H1 (cell line): Measurements from ENCODE around the gene BFSP2. TPM values are rescaled to one million over a fixed set of nuclear protein-coding genes. Genes with fewer than 3 reads are reported as not detected.

Source experiments
- CTCF ChIA-PET: fragments of 300-600 bp; sonication (Branson Sonifier 250); formaldehyde crosslinking; loops from one replicate; lab custom pipeline; 2021; ENCODE audit not compliant: partially characterized antibody; lab: Charles Lee
- POLR2A ChIA-PET: fragments of 300-600 bp; sonication (Branson Sonifier 250); formaldehyde crosslinking; loops from one replicate; lab custom pipeline; 2021; ENCODE audit warnings: inconsistent platforms; ENCODE audit not compliant: partially characterized antibody; lab: Charles Lee
- DNase-seq, 2 experiments: peaks; one replicate each; pipeline versions ENCODE4 v3.0.0 to v3.0.0-alpha.2; 2010 to 2022; ENCODE audit warnings: low spot score in 2 of 2, low read depth in 1 of 2, mixed read lengths in 1 of 2
- FAIRE-seq: peaks from 2 replicates; lab custom pipeline; 2011; peaks lifted over from hg19 to GRCh38; lab: Jason Lieb, UNC
- H2AFZ ChIP-seq: 2 replicates; pipeline ENCODE4 v1.8.1; 2012; ENCODE audit warnings: low read length, inconsistent platforms
- H2AK5ac ChIP-seq: 2 replicates; pipeline ENCODE4 v1.6.1; 2013; ENCODE audit warnings: low read depth, low read length
- H2BK120ac ChIP-seq: replicated peaks from 2 replicates; pipeline ENCODE3; 2013; ENCODE audit warnings: low read depth, low read length, inconsistent platforms
- H2BK12ac ChIP-seq: 2 replicates; pipeline ENCODE4 v1.6.1; 2013; ENCODE audit warnings: low read depth, low read length
- H2BK15ac ChIP-seq: 2 replicates; pipeline ENCODE4 v1.6.1; 2013; ENCODE audit warnings: low read length
- H2BK20ac ChIP-seq: 2 replicates; pipeline ENCODE4 v1.6.1; 2013; ENCODE audit warnings: low read length
- H2BK5ac ChIP-seq: 2 replicates; pipeline ENCODE4 v1.6.1; 2013; ENCODE audit warnings: low read depth, low read length
- H3K14ac ChIP-seq: 2 replicates; pipeline ENCODE4 v1.6.1; 2013; ENCODE audit warnings: inconsistent platforms; ENCODE audit not compliant: insufficient read length
- H3K18ac ChIP-seq: 2 replicates; pipeline ENCODE4 v1.6.1; 2013; ENCODE audit warnings: low read length; ENCODE audit errors: extremely low read depth
- H3K23ac ChIP-seq: 2 replicates; pipeline ENCODE4 v1.6.1; 2013; ENCODE audit warnings: inconsistent platforms; ENCODE audit not compliant: insufficient read length
- H3K23me2 ChIP-seq: 2 replicates; pipeline ENCODE4 v1.6.1; 2013; ENCODE audit warnings: low read depth, low read length
- H3K27ac ChIP-seq: 2 replicates; pipeline ENCODE4 v1.6.1; 2011; ENCODE audit warnings: low read depth, low read length, inconsistent platforms
- H3K27me3 ChIP-seq, 4 experiments: replicated peaks in 1 of 4; 1 replicate in 1 of 4; 2 replicates in 3 of 4; pipeline versions ENCODE4 v1.6.1 to v1.8.1; 2011 to 2013; ENCODE audit warnings: low read length in 3 of 4, mild to moderate bottlenecking in 3 of 4, inconsistent platforms in 2 of 4, mixed read lengths in 2 of 4, moderate library complexity in 1 of 4; ENCODE audit not compliant: control insufficient read depth in 3 of 4, insufficient read depth in 3 of 4; ENCODE audit errors: extremely low read depth in 1 of 4
- H3K36me3 ChIP-seq, 4 experiments: 2 replicates each; pipeline versions ENCODE4 v1.6.1 to v1.8.1; 2011 to 2013; ENCODE audit warnings: mild to moderate bottlenecking in 4 of 4, low read length in 3 of 4, moderate library complexity in 2 of 4, control low read depth in 1 of 4, inconsistent platforms in 1 of 4; ENCODE audit not compliant: insufficient read depth in 4 of 4, control insufficient read depth in 2 of 4
- H3K4ac ChIP-seq: replicated peaks from 2 replicates; pipeline ENCODE3; 2013; ENCODE audit warnings: low read length, low read depth, mixed read lengths, inconsistent platforms; ENCODE audit not compliant: insufficient read length
- H3K4me1 ChIP-seq, 4 experiments: replicated peaks in 1 of 4; 1 replicate in 1 of 4; 2 replicates in 3 of 4; pipeline versions ENCODE4 v1.6.1 to v1.8.1; 2011 to 2013; ENCODE audit warnings: low read length in 3 of 4, inconsistent platforms in 2 of 4, mixed read lengths in 1 of 4; ENCODE audit not compliant: insufficient read depth in 4 of 4, control insufficient read depth in 3 of 4
- H3K4me2 ChIP-seq, 2 experiments: 2 replicates each; pipeline versions ENCODE4 v1.6.1 to v1.8.1; 2011 to 2013; ENCODE audit warnings: low read depth in 2 of 2, low read length in 2 of 2, control low read depth in 1 of 2, inconsistent platforms in 1 of 2, mild to moderate bottlenecking in 1 of 2; ENCODE audit not compliant: insufficient read depth in 1 of 2
- H3K4me3 ChIP-seq, 4 experiments: fragments of 200-600, 300-600 bp in 1 of 4; sonication (generic), shearing (Covaris generic), sonication (Bioruptor Twin) in 1 of 4; 2 replicates each; pipeline versions ENCODE4 v1.5.1 to v1.8.1; 2011 to 2016; ENCODE audit warnings: low read length in 4 of 4, low read depth in 3 of 4, control low read depth in 2 of 4, inconsistent platforms in 2 of 4, mild to moderate bottlenecking in 2 of 4, mixed read lengths in 1 of 4, moderate library complexity in 1 of 4; ENCODE audit not compliant: insufficient read depth in 2 of 4; ENCODE audit errors: extremely low read depth in 1 of 4
- H3K56ac ChIP-seq: replicated peaks from 2 replicates; pipeline ENCODE3; 2013; ENCODE audit warnings: low read depth, mild to moderate bottlenecking, mixed read lengths, low read length, inconsistent platforms; ENCODE audit not compliant: insufficient read length
- H3K79me1 ChIP-seq: 2 replicates; pipeline ENCODE4 v1.6.1; 2013; ENCODE audit warnings: low read depth, low read length, control low read depth
- H3K79me2 ChIP-seq, 2 experiments: 2 replicates each; pipeline versions ENCODE4 v1.6.1 to v1.8.1; 2012 to 2013; ENCODE audit warnings: low read length in 2 of 2, mild to moderate bottlenecking in 2 of 2, inconsistent platforms in 1 of 2; ENCODE audit not compliant: insufficient read depth in 2 of 2, control insufficient read depth in 1 of 2
- H3K9ac ChIP-seq, 4 experiments: replicated peaks in 1 of 4; 1 replicate in 1 of 4; 2 replicates in 3 of 4; pipeline versions ENCODE4 v1.6.1 to v1.8.1; 2011 to 2013; ENCODE audit warnings: low read depth in 3 of 4, low read length in 3 of 4, control low read depth in 2 of 4, mild to moderate bottlenecking in 2 of 4, moderate library complexity in 2 of 4, inconsistent platforms in 1 of 4; ENCODE audit errors: extremely low read depth in 1 of 4
- H3K9me3 ChIP-seq, 2 experiments: 2 replicates each; pipeline versions ENCODE4 v1.6.1 to v1.8.1; 2012 to 2013; ENCODE audit warnings: mild to moderate bottlenecking in 2 of 2, moderate library complexity in 2 of 2, control low read depth in 1 of 2, inconsistent platforms in 1 of 2, low read depth in 1 of 2, low read length in 1 of 2, mixed read lengths in 1 of 2; ENCODE audit not compliant: insufficient read depth in 2 of 2
- H4K20me1 ChIP-seq, 2 experiments: replicated peaks in 1 of 2; 2 replicates each; pipeline versions ENCODE3 to v1.8.1; 2011 to 2013; ENCODE audit warnings: inconsistent platforms in 2 of 2, low read length in 2 of 2, mild to moderate bottlenecking in 1 of 2; ENCODE audit not compliant: insufficient read depth in 2 of 2, control insufficient read depth in 1 of 2
- H4K5ac ChIP-seq: 2 replicates; pipeline ENCODE4 v1.6.1; 2013; ENCODE audit warnings: low read length, low read depth, mixed read lengths, inconsistent platforms; ENCODE audit not compliant: insufficient read length
- H4K8ac ChIP-seq: 2 replicates; pipeline ENCODE4 v1.8.0; 2013; ENCODE audit warnings: mild to moderate bottlenecking, moderate library complexity, low read length, inconsistent platforms; ENCODE audit not compliant: insufficient read depth; ENCODE audit errors: extremely low read depth
- H4K91ac ChIP-seq: replicated peaks from 2 replicates; pipeline ENCODE3; 2013; ENCODE audit warnings: low read length, mixed read lengths, inconsistent platforms; ENCODE audit not compliant: insufficient read length
- ASH2L ChIP-seq: fragments of 200-600, 300-600 bp; sonication (generic); IDR thresholded peaks from one replicate; pipeline ENCODE4 v1.7.1; 2017; ENCODE audit warnings: low read length
- BRCA1 ChIP-seq: IDR thresholded peaks from 2 replicates; pipeline ENCODE4 v1.6.1; 2012; ENCODE audit warnings: low read depth, low read length, improper control_type of control experiment
- CBX8 ChIP-seq: fragments of 300-800, 300-1000 bp; sonication (generic); IDR thresholded peaks from 2 replicates; pipeline ENCODE4 v1.7.1; 2016; ENCODE audit warnings: low read depth, low read length, borderline replicate concordance
- CTBP2 ChIP-seq: IDR thresholded peaks from 2 replicates; pipeline ENCODE4 v1.7.0; 2011; ENCODE audit warnings: borderline replicate concordance, mild to moderate bottlenecking, moderate library complexity, mixed read lengths, low read length; ENCODE audit not compliant: insufficient read depth, insufficient read length
- JUND ChIP-seq: IDR thresholded peaks from 2 replicates; pipeline ENCODE4 v1.6.1; 2011; ENCODE audit warnings: mild to moderate bottlenecking, improper control_type of control experiment, low read length
- MAX ChIP-seq: IDR thresholded peaks from 2 replicates; pipeline ENCODE4 v1.6.1; 2012; ENCODE audit warnings: inconsistent platforms
- NRF1 ChIP-seq: IDR thresholded peaks from 2 replicates; pipeline ENCODE4 v1.6.1; 2011; ENCODE audit warnings: mild to moderate bottlenecking, low read depth, low read length, improper control_type of control experiment
- PHF8 ChIP-seq: fragments of 200-600 bp; sonication (generic); conservative IDR thresholded peaks from 2 replicates; pipeline ENCODE4 v1.7.1; 2012; ENCODE audit warnings: low read depth, mild to moderate bottlenecking, inconsistent platforms, low read length, moderate library complexity
- POU5F1 ChIP-seq: IDR thresholded peaks from 2 replicates; pipeline ENCODE4 v1.6.1; 2011; ENCODE audit warnings: low read depth, mild to moderate bottlenecking, low read length, moderate library complexity
- SIRT6 ChIP-seq: IDR thresholded peaks from one replicate; pipeline ENCODE4 v1.7.1; 2012; ENCODE audit warnings: low read length, inconsistent platforms
- TAF7 ChIP-seq: optimal IDR thresholded peaks from 2 replicates; pipeline ENCODE3; 2011; ENCODE audit warnings: low read depth, mild to moderate bottlenecking, inconsistent platforms, low read length, moderate library complexity, borderline replicate concordance
- USF2 ChIP-seq: IDR thresholded peaks from 2 replicates; pipeline ENCODE4 v1.6.1; 2011; ENCODE audit warnings: low read length, improper control_type of control experiment
- WGBS, 2 experiments: shearing (Covaris generic) in 1 of 2; methylation state at CpG; one replicate each; pipeline versions ENCODE4 v1.1.6 to v1.1.7; 2013 to 2015; ENCODE audit warnings: low lambda C conversion rate in 2 of 2, mixed read lengths in 2 of 2, inconsistent platforms in 1 of 2, low coverage in 1 of 2, missing lambda C conversion rate in 1 of 2; ENCODE audit not compliant: insufficient replicate concordance in 2 of 2, insufficient coverage in 1 of 2, insufficient read length in 1 of 2; ENCODE audit errors: extremely low coverage in 1 of 2, missing lambda C conversion rate in 1 of 2; 5-methylcytosine and 5-hydroxymethylcytosine counted together
- polyA plus RNA-seq, 7 experiments: library from polyadenylated mRNA; depleted of rRNA in 3 of 7; stranded (reverse) in 5 of 7; unstranded in 2 of 7; fragments of >200 nt in 5 of 7; fragments of 200-250 nt in 2 of 7; gene quantifications; 1 replicate in 5 of 7; 2 replicates in 1 of 7; 4 replicates in 1 of 7; pipeline versions ENCODE4 v1.2.1 to v1.2.3, GENCODE V29; 2011 to 2013; ENCODE audit warnings: missing spikeins in 2 of 7, mixed read lengths in 2 of 7
- total RNA-seq: library from RNA; stranded (reverse); fragmentation: NEBNext Ultra II Directional; extraction: Animal tissue kit (Norgen Biotek cat#: 25700); gene quantifications from 2 replicates; pipeline ENCODE4 v1.2.1, GENCODE V29; 2021

Gene BFSP2
- total and polyA plus RNA-seq, 2 of the 8 experiments (the other 6 are each of a cell fraction or from before 2014, with no cell fraction given), result not detected

- Histone ChIP-seq H3K79me2 (no peaks in the 10 kb centered on the region), H3K4ac (no peak overlapping the region), H3K14ac (no peak overlapping the region), H3K23ac (no peak overlapping the region), H3K23me2 (no peaks in the 10 kb centered on the region), H3K4me2 (no peak overlapping the region), H2AK5ac (no peak overlapping the region), H2BK20ac (no peak overlapping the region), H2BK5ac (no peak overlapping the region), H3K4me1 (no peaks in the 10 kb centered on the region), H3K4me3 (no peak overlapping the region), H3K18ac (no peak overlapping the region), H3K56ac (no peak overlapping the region), H4K5ac (no peak overlapping the region), H4K91ac (no peak overlapping the region), H3K79me1 (no peaks in the 10 kb centered on the region), H3K36me3 (no peaks in the 10 kb centered on the region), H3K27me3 (no peaks in the 10 kb centered on the region), H3K27ac (no peak overlapping the region), H4K8ac (no peak overlapping the region), H3K9me3 (no peaks in the 10 kb centered on the region), H2BK15ac (no peak overlapping the region), H4K20me1 (no peaks in the 10 kb centered on the region), H2BK12ac (no peak overlapping the region), H2BK120ac (no peak overlapping the region), H3K9ac (no peak overlapping the region), H2AFZ (no peak overlapping the region)
- POLR2A ChIA-PET, result no interaction called here
- FAIRE-seq, result no peak
- DNase-seq, result no peak
- 90% methylated on average over 4 of the region's 4 CpGs; no CpG with 5 or more reads in 1 of the 2 experiments for WGBS, 2 experiments
- no peak for TF ChIP-seq CBX8
- TF ChIP-seq USF2, result no peak
- no peak for TF ChIP-seq PHF8
- TF ChIP-seq SIRT6, result no peak
- no peak for TF ChIP-seq TAF7
- no peak for TF ChIP-seq MAX
- no peak for TF ChIP-seq BRCA1
- TF ChIP-seq JUND, result no peak
- TF ChIP-seq ASH2L, result no peak
- no peak for TF ChIP-seq NRF1
- TF ChIP-seq CTBP2, result no peak
- TF ChIP-seq POU5F1, result no peak
- CTCF ChIA-PET, result interaction anchor here (1.0 to 1.3 kb wide), 2 partner anchors 14 to 81 kb away, joined by 3 read pairs; no protein-coding TSS in a partner anchor
Measured at GRCh38 chr3:133504736-133505135, 104.9 kb downstream of the BFSP2 start.
